AG04450 (cell line): ENCODE results near the gene HMOX2. TPM values are rescaled to one million over a fixed set of nuclear protein-coding genes. Genes with fewer than 3 reads are reported as not detected.

Experiments used
- CTCF ChIA-PET: fragments of 300-600, 350-600 bp; formaldehyde crosslinking; extraction: SDS; loops from one replicate; lab custom pipeline; 2022; ENCODE audit warnings: antibody characterized with exemption, inconsistent platforms; lab: Charles Lee
- POLR2A ChIA-PET: fragments of 350-600 bp; formaldehyde crosslinking; extraction: SDS; loops from one replicate; lab custom pipeline; 2021; ENCODE audit warnings: antibody characterized with exemption, inconsistent platforms; lab: Yijun Ruan, JAX
- DNase-seq: peaks from one replicate; pipeline ENCODE4 v3.0.0-alpha.2; 2011; ENCODE audit warnings: low read depth, low spot score
- H3K27ac ChIP-seq: one replicate; pipeline ENCODE4 v1.5.1; 2012; ENCODE audit warnings: low read depth, low read length, control low read depth
- H3K27me3 ChIP-seq: one replicate; pipeline ENCODE4 v1.6.0; 2012; ENCODE audit warnings: low read length; ENCODE audit not compliant: control insufficient read depth, insufficient read depth
- H3K4me3 ChIP-seq: 2 replicates; pipeline ENCODE4 v1.5.1; 2011; ENCODE audit warnings: mild to moderate bottlenecking, low read depth, low read length, control low read depth
- H3K9me3 ChIP-seq: 2 replicates; pipeline ENCODE4 v1.5.1; 2012; ENCODE audit warnings: low read length; ENCODE audit not compliant: control insufficient read depth, insufficient read depth
- polyA plus RNA-seq: library from polyadenylated mRNA; depleted of rRNA; stranded (reverse); fragments of >200 nt; gene quantifications from 2 replicates; pipeline ENCODE4 v1.2.3, GENCODE V29; 2011
- TF ChIP-seq, protein P1 (sequence below): IDR thresholded peaks from 2 replicates; pipeline ENCODE4 v1.5.1; 2011; ENCODE audit warnings: low read depth, low read length, control low read depth, inconsistent platforms

Gene HMOX2
- polyA plus RNA-seq, 1 experiment: 49.2 TPM

DNA sequence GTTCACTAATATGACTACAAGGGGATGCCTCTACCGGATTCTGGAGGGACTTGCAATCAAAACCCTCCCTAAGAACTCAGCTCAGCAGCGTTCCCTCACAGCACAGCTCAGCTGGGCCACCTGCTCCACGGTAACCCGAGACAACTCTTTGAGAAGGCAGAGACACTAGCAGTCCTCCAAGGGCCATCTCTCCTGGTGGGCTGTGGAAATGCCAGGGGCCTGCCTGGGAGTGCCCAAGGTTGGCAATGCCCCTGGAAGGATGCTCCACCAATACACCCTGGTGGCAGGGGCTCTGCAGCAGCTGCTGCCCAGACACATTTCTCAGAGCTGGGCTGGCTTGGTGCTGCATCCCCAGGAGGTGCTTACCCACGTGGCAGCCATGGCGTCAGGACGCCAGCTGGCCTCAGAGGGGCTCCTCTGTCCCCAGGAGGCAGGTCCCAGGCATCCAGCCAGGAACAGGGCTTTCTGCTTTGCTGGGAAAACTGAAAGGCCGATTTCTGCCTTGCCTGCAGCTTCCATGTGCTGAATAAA, 45.9 kb downstream of the HMOX2 start:
- POLR2A ChIA-PET: no interaction called here
- no peak for DNase-seq
- CTCF ChIA-PET: no interaction called here
- TF ChIP-seq, protein P1, sequence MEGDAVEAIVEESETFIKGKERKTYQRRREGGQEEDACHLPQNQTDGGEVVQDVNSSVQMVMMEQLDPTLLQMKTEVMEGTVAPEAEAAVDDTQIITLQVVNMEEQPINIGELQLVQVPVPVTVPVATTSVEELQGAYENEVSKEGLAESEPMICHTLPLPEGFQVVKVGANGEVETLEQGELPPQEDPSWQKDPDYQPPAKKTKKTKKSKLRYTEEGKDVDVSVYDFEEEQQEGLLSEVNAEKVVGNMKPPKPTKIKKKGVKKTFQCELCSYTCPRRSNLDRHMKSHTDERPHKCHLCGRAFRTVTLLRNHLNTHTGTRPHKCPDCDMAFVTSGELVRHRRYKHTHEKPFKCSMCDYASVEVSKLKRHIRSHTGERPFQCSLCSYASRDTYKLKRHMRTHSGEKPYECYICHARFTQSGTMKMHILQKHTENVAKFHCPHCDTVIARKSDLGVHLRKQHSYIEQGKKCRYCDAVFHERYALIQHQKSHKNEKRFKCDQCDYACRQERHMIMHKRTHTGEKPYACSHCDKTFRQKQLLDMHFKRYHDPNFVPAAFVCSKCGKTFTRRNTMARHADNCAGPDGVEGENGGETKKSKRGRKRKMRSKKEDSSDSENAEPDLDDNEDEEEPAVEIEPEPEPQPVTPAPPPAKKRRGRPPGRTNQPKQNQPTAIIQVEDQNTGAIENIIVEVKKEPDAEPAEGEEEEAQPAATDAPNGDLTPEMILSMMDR: no peak
- no peaks in the 10 kb centered on the region; the same call in 1 of the 2 replicates for H3K9me3 ChIP-seq
- H3K4me3 ChIP-seq: no peak overlapping the region
- no peak overlapping the region for H3K27ac ChIP-seq
- H3K27me3 ChIP-seq: no peaks in the 10 kb centered on the region

DNA sequence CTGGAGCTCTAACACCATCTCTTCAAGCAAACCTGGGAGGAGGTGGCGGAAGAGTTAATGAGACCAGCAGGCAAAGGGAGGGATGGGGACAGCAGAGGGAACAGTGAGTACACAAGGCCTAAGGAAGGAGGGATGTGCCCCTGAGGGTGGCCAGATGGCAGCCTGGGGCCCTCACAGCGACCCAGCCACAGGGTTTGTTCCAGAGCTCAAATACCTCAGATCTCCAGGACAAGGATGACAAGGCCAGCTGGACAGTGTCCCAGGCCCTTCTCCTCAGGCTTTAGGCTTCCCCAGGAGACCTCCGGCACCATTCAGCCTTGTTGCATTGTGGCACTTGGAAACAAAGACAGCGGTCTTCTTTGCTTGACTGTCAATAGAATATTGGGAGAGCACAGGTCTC, 47.5 kb downstream of the HMOX2 start:
- DNase-seq: no peak
- no peaks in the 10 kb centered on the region; the same call in 1 of the 2 replicates for H3K9me3 ChIP-seq
- no peak overlapping the region for H3K4me3 ChIP-seq
- H3K27ac ChIP-seq: no peak overlapping the region
- POLR2A ChIA-PET: no interaction called here
- TF ChIP-seq, protein P1: no peak
- CTCF ChIA-PET: no interaction called here
- no peaks in the 10 kb centered on the region for H3K27me3 ChIP-seq

DNA sequence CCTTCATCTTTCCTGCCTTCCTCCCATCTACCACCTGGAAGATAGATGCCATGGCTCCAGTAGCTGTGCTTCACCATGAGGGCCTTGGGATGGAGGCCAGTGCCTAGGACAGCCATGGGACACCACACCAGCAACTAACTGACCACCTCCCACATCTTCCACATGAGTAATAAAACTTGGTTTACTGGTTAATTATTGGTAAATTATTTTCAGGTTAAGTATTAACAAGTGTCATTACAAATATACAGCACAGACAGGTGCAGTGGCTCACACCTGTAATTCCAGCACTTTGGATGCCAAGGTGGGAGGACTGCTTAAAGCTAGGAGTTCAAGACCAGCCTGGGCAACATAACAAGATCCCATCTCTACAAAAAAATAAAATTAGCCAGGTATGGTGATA, 48.4 kb downstream of the HMOX2 start:
- ChIA-PET CTCF (interaction anchor here (0.9 kb wide), 1 partner anchor 23 kb away, joined by 3 read pairs; no protein-coding TSS in a partner anchor), POLR2A (no interaction called here)
- H3K27me3 ChIP-seq: no peaks in the 10 kb centered on the region
- H3K27ac ChIP-seq: no peak overlapping the region
- no peak overlapping the region for H3K4me3 ChIP-seq
- H3K9me3 ChIP-seq: no peaks in the 10 kb centered on the region; the same call in 1 of the 2 replicates
- TF ChIP-seq, protein P1: no peak
- no peak for DNase-seq

DNA sequence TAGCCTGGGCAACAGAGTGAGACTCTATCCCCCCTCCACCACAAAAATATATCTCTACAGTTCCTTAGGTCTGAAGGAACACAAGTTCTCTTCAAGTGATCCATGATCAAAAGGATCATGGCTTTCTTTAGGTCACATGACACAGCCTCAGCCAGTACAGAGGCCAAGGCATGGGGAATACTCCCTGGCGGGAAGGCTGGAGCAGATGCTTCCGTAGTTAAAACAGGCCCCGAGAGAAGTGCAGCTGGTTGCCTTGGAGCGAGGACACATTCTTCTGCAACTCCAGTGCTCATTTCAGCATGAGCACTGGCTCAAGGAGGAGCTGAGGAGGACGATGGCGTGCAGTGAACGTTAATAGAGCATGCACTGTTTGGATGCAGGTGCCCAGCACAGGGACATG, 48.9 kb downstream of the HMOX2 start:
- H3K27me3 ChIP-seq: no peaks in the 10 kb centered on the region
- no peak overlapping the region for H3K4me3 ChIP-seq
- H3K27ac ChIP-seq: no peak overlapping the region
- no peaks in the 10 kb centered on the region; the same call in 1 of the 2 replicates for H3K9me3 ChIP-seq
- POLR2A ChIA-PET: no interaction called here
- TF ChIP-seq, protein P1: no peak
- DNase-seq: no peak
- CTCF ChIA-PET: interaction anchor here (0.9 to 1.8 kb wide), 2 partner anchors 15 to 23 kb away, joined by 3 to 5 read pairs; no protein-coding TSS in a partner anchor

DNA sequence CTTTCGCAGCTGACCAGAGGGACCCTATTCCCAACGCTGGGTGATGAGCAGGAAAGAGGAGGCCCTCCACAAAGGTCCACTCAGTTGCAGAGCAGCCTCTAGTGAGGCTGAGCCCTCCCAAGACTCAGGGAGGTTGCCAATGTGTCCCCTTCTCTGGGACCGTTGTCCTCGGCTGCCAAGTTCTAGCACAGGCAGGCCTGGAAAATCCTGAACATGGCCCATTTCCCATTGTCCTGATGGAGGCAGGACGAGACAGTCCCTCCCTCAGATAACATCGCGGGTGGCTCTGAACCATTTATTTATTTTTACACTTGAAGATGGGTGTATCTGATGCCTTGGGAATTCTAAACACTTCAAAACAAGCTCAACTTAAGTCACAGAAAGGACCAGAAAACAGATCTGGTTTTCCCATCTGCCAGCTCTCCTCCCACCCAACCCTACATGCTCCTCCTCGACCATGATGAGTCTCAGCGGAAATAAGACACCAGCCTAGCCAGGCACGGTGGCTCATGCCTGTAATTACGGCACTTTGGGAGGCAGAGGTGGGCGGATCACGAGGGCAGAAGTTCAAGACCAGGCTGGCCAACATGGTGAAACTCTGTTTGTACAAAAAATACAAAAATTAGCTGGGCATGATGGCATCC, 49.6 kb downstream of the HMOX2 start:
- H3K27me3 ChIP-seq: no peaks in the 10 kb centered on the region
- no peak overlapping the region for H3K27ac ChIP-seq
- DNase-seq: no peak
- H3K4me3 ChIP-seq: no peak overlapping the region
- ChIA-PET CTCF (interaction anchor here (0.6 to 1.8 kb wide), 3 partner anchors 16 to 60 kb away, joined by 3 to 5 read pairs (median 3); no protein-coding TSS in a partner anchor), POLR2A (no interaction called here)
- no peaks in the 10 kb centered on the region; the same call in 1 of the 2 replicates for H3K9me3 ChIP-seq
- TF ChIP-seq, protein P1: no peak
